Measurements from ENCODE around the gene MS4A15.

MS4A15 gene

DNA sequence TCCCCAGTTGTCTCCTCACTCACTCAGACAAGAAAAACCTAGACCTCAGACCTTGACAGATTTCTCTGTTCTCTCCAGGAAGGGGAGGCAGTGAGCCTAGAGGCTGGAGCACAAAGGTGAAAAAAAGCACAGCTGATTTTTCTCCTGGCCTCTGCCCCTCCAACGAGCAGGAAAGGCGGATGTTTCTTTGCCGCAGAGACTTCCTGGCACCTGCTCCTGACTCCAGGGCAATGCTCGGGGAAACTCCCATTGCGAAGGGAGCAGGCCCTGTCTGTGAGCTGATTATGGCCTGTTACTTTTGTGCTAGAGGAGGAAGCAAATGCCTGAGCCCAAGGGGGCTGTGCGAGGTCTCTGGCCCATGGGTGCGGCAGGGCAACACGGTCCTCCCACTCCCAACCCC lies 53.9 kb downstream of the MS4A15 start:
- H3K36me3 ChIP-seq (ENCODE audit: control insufficient read depth in 4 of 4, insufficient read depth in 4 of 4, low read length in 3 of 4), result no peaks in the 10 kb centered on the region
- WGBS (ENCODE audit: insufficient coverage), result 30% methylated on average over 7 of the region's 8 CpGs
- H3K27me3 ChIP-seq (replicated peaks in 2 of 5; ENCODE audit: control insufficient read depth in 4 of 5, insufficient read depth in 5 of 5, low read length in 4 of 5), result no peaks in the 10 kb centered on the region
- ChIA-PET POLR2A (no interaction called here), CTCF (interaction anchor here (0.9 to 1.4 kb wide), 2 partner anchors 37 to 48 kb away, joined by 3 read pairs; no protein-coding TSS in a partner anchor)
- H3K4me3 ChIP-seq (ENCODE audit: control insufficient read depth in 1 of 7, extremely low read depth in 1 of 7, insufficient read depth in 4 of 7, low read depth in 2 of 7, low read length in 6 of 7), result peak overlapping the region in 1 of 7 experiments; percentile 16
- DNase-seq, result peak; percentile 39 to 69 (median 67)
- H3K4me1 ChIP-seq (ENCODE audit: control extremely low read depth in 1 of 4, control insufficient read depth in 4 of 4, insufficient read depth in 4 of 4, low read length in 3 of 4), result peaks cover 0 to 22% (median 16%) of the 10 kb centered on the region in 4 experiments
- H3K27ac ChIP-seq (ENCODE audit: insufficient read depth in 1 of 2, low read depth in 1 of 2, low read length in 2 of 2, poor library complexity in 1 of 2, severe bottlenecking in 2 of 2), result no peak overlapping the region
- no peaks in the 10 kb centered on the region for H3K9me3 ChIP-seq (ENCODE audit: control extremely low read depth in 1 of 5, control insufficient read depth in 4 of 5, insufficient read depth in 2 of 5, low read depth in 1 of 5, low read length in 4 of 5)

GRCh38 chr11:60813324-60813723 lies 56.7 kb downstream of the MS4A15 start:
- H3K4me1 ChIP-seq (ENCODE audit: control extremely low read depth in 1 of 4, control insufficient read depth in 4 of 4, insufficient read depth in 4 of 4, low read length in 3 of 4), result peaks cover 0 to 22% (median 14%) of the 10 kb centered on the region in 4 experiments
- POLR2A ChIA-PET, result interaction anchor here (0.8 kb wide), 1 partner anchor 13 kb away, joined by 3 read pairs; no protein-coding TSS in a partner anchor
- CTCF ChIA-PET, result interaction anchor here (1.1 to 2.0 kb wide), 4 partner anchors 10 to 38 kb away, joined by 3 to 7 read pairs (median 4); no protein-coding TSS in a partner anchor
- H3K27me3 ChIP-seq (replicated peaks in 2 of 5; ENCODE audit: control insufficient read depth in 4 of 5, insufficient read depth in 5 of 5, low read length in 4 of 5), result no peaks in the 10 kb centered on the region
- H3K4me3 ChIP-seq (ENCODE audit: control insufficient read depth in 1 of 7, extremely low read depth in 1 of 7, insufficient read depth in 4 of 7, low read depth in 2 of 7, low read length in 6 of 7), result no peak overlapping the region
- WGBS (ENCODE audit: insufficient coverage), result 100% methylated on average over 1 of the region's 1 CpG
- no peak overlapping the region for H3K27ac ChIP-seq (ENCODE audit: insufficient read depth in 1 of 2, low read depth in 1 of 2, low read length in 2 of 2, poor library complexity in 1 of 2, severe bottlenecking in 2 of 2)
- H3K9me3 ChIP-seq (ENCODE audit: control extremely low read depth in 1 of 5, control insufficient read depth in 4 of 5, insufficient read depth in 2 of 5, low read depth in 1 of 5, low read length in 4 of 5), result peaks cover 0 to 10% (median 9%) of the 10 kb centered on the region in 5 experiments
- H3K36me3 ChIP-seq (ENCODE audit: control insufficient read depth in 4 of 4, insufficient read depth in 4 of 4, low read length in 3 of 4), result no peaks in the 10 kb centered on the region
- DNase-seq, result peak in 2 of 3 donors; percentile 56 to 67

DNA sequence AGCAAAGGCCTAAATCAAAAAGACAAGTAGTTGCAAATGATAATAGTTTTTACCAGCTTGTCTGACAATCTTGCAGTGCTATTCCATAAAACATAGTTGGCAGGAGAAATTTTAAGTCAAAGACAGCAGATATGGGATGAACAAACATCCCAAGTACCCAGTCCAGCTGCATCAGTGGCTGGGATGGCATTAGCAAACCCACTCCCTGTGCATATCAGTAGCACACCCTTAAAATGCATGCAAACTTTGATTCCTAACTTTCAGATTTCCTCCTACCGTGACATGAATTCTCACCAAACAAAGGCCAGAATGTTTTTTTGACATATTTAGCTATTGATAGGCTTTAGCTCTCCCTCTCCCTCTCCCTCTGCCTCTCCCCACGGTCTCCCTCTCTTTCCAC lies 57.4 kb downstream of the MS4A15 start:
- Histone ChIP-seq H3K27ac (ENCODE audit: insufficient read depth in 1 of 2, low read depth in 1 of 2, low read length in 2 of 2, poor library complexity in 1 of 2, severe bottlenecking in 2 of 2) (no peak overlapping the region), H3K27me3 (replicated peaks in 2 of 5; ENCODE audit: control insufficient read depth in 4 of 5, insufficient read depth in 5 of 5, low read length in 4 of 5) (no peaks in the 10 kb centered on the region), H3K4me1 (ENCODE audit: control extremely low read depth in 1 of 4, control insufficient read depth in 4 of 4, insufficient read depth in 4 of 4, low read length in 3 of 4) (peaks cover 0 to 22% (median 14%) of the 10 kb centered on the region in 4 experiments), H3K36me3 (ENCODE audit: control insufficient read depth in 4 of 4, insufficient read depth in 4 of 4, low read length in 3 of 4) (no peaks in the 10 kb centered on the region), H3K4me3 (ENCODE audit: control insufficient read depth in 1 of 7, extremely low read depth in 1 of 7, insufficient read depth in 4 of 7, low read depth in 2 of 7, low read length in 6 of 7) (no peak overlapping the region), H3K9me3 (ENCODE audit: control extremely low read depth in 1 of 5, control insufficient read depth in 4 of 5, insufficient read depth in 2 of 5, low read depth in 1 of 5, low read length in 4 of 5) (peaks cover 0 to 10% (median 9%) of the 10 kb centered on the region in 5 experiments)
- no peak for DNase-seq
- WGBS (ENCODE audit: insufficient coverage), result 83% methylated on average over 1 of the region's 2 CpGs
- CTCF ChIA-PET, result interaction anchor here (1.3 kb wide), 1 partner anchor 11 kb away, joined by 3 read pairs; no protein-coding TSS in a partner anchor
- POLR2A ChIA-PET, result no interaction called here

- CTCF ChIA-PET, result interaction anchor here (1.1 kb wide), 1 partner anchor 71 kb away, joined by 3 read pairs; no protein-coding TSS in a partner anchor
These were observed 60.0 kb downstream of the MS4A15 start for GRCh38 chr11:60816590-60817157.

DNA sequence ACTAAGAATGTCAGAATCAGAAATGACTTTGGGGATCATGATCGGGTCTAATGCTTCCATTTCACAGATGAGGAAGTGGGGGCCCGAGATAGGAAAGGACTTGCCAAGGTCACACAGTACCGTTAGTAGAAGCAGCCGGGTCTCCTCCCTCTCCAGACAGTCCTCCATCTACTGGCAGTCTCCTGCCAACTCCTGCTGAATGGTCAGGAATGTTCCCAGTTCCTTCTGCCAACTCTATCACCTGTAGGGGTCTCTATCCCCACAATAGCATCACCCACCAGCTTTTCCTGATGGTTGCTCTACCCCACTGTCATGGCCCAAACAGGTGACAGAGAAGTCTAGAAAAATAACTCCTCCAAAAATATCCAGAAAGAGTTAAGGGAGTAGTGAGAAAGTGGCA lies 61.4 kb downstream of the MS4A15 start:
- Histone ChIP-seq H3K27ac (ENCODE audit: insufficient read depth in 1 of 2, low read depth in 1 of 2, low read length in 2 of 2, poor library complexity in 1 of 2, severe bottlenecking in 2 of 2) (no peak overlapping the region), H3K4me1 (ENCODE audit: control extremely low read depth in 1 of 4, control insufficient read depth in 4 of 4, insufficient read depth in 4 of 4, low read length in 3 of 4) (peaks cover 0 to 15% (median 10%) of the 10 kb centered on the region in 4 experiments), H3K27me3 (replicated peaks in 2 of 5; ENCODE audit: control insufficient read depth in 4 of 5, insufficient read depth in 5 of 5, low read length in 4 of 5) (no peaks in the 10 kb centered on the region), H3K36me3 (ENCODE audit: control insufficient read depth in 4 of 4, insufficient read depth in 4 of 4, low read length in 3 of 4) (no peaks in the 10 kb centered on the region), H3K9me3 (ENCODE audit: control extremely low read depth in 1 of 5, control insufficient read depth in 4 of 5, insufficient read depth in 2 of 5, low read depth in 1 of 5, low read length in 4 of 5) (peaks cover 0 to 10% (median 9%) of the 10 kb centered on the region in 5 experiments), H3K4me3 (ENCODE audit: control insufficient read depth in 1 of 7, extremely low read depth in 1 of 7, insufficient read depth in 4 of 7, low read depth in 2 of 7, low read length in 6 of 7) (no peak overlapping the region)
- ChIA-PET CTCF (interaction anchor here (1.0 kb wide), 1 partner anchor 10 kb away, joined by 3 read pairs; no protein-coding TSS in a partner anchor), POLR2A (no interaction called here)
- 96% methylated on average over 4 of the region's 4 CpGs for WGBS (ENCODE audit: insufficient coverage)
- DNase-seq, result no peak

More at GRCh38 chr11:60816590-60817157, 60.0 kb downstream of the MS4A15 start:
- POLR2A ChIA-PET, result no interaction called here
- Histone ChIP-seq H3K27me3 (replicated peaks in 2 of 5; ENCODE audit: control insufficient read depth in 4 of 5, insufficient read depth in 5 of 5, low read length in 4 of 5) (no peaks in the 10 kb centered on the region), H3K4me1 (ENCODE audit: control extremely low read depth in 1 of 4, control insufficient read depth in 4 of 4, insufficient read depth in 4 of 4, low read length in 3 of 4) (peaks cover 0 to 7% (median 4%) of the 10 kb centered on the region in 4 experiments), H3K27ac (ENCODE audit: insufficient read depth in 1 of 2, low read depth in 1 of 2, low read length in 2 of 2, poor library complexity in 1 of 2, severe bottlenecking in 2 of 2) (no peak overlapping the region), H3K9me3 (ENCODE audit: control extremely low read depth in 1 of 5, control insufficient read depth in 4 of 5, insufficient read depth in 2 of 5, low read depth in 1 of 5, low read length in 4 of 5) (peaks cover 0 to 10% (median 9%) of the 10 kb centered on the region in 5 experiments), H3K4me3 (ENCODE audit: control insufficient read depth in 1 of 7, extremely low read depth in 1 of 7, insufficient read depth in 4 of 7, low read depth in 2 of 7, low read length in 6 of 7) (no peak overlapping the region), H3K36me3 (ENCODE audit: control insufficient read depth in 4 of 4, insufficient read depth in 4 of 4, low read length in 3 of 4) (no peaks in the 10 kb centered on the region)
- DNase-seq, result peak in 1 of 3 donors; percentile 11
- WGBS (ENCODE audit: insufficient coverage), result 100% methylated on average over 1 of the region's 2 CpGs

- peak in 2 of 3 donors; percentile 52 to 64 for DNase-seq
- H3K27ac ChIP-seq (ENCODE audit: insufficient read depth in 1 of 2, low read depth in 1 of 2, low read length in 2 of 2, poor library complexity in 1 of 2, severe bottlenecking in 2 of 2), result no peak overlapping the region
- CTCF ChIA-PET, result interaction anchor here (0.8 to 18.7 kb wide), 8 partner anchors 10 to 149 kb away, joined by 3 to 422 read pairs (median 5); partner anchors contain the start of gene CD6
- peak overlapping the region in 1 of 7 experiments; percentile 38 for H3K4me3 ChIP-seq (ENCODE audit: control insufficient read depth in 1 of 7, extremely low read depth in 1 of 7, insufficient read depth in 4 of 7, low read depth in 2 of 7, low read length in 6 of 7)
- peaks cover 0 to 7% (median 3%) of the 10 kb centered on the region in 5 experiments for H3K9me3 ChIP-seq (ENCODE audit: control extremely low read depth in 1 of 5, control insufficient read depth in 4 of 5, insufficient read depth in 2 of 5, low read depth in 1 of 5, low read length in 4 of 5)
- peaks cover 0 to 12% (median 7%) of the 10 kb centered on the region in 4 experiments for H3K4me1 ChIP-seq (ENCODE audit: control extremely low read depth in 1 of 4, control insufficient read depth in 4 of 4, insufficient read depth in 4 of 4, low read length in 3 of 4)
- 74% methylated on average over 4 of the region's 15 CpGs for WGBS (ENCODE audit: insufficient coverage)
- H3K36me3 ChIP-seq (ENCODE audit: control insufficient read depth in 4 of 4, insufficient read depth in 4 of 4, low read length in 3 of 4), result no peaks in the 10 kb centered on the region
- H3K27me3 ChIP-seq (replicated peaks in 2 of 5; ENCODE audit: control insufficient read depth in 4 of 5, insufficient read depth in 5 of 5, low read length in 4 of 5), result no peaks in the 10 kb centered on the region
- POLR2A ChIA-PET, result interaction anchor here (0.8 kb wide), 1 partner anchor 70 kb away, joined by 3 read pairs; no protein-coding TSS in a partner anchor
These were observed 65.3 kb downstream of the MS4A15 start for GRCh38 chr11:60821827-60822599.
